C4-2B (cell line): ENCODE data around the gene NOTCH3.

Source experiments
- H3K27ac ChIP-seq: fragments of 450-650 bp; 2 replicates; pipeline ENCODE4 v1.5.1; 2017
- CTCF ChIP-seq: fragments of 450-650 bp; conservative IDR thresholded peaks from 2 replicates; pipeline ENCODE4 v1.5.1; 2017; ENCODE audit warnings: mild to moderate bottlenecking
- ZFX ChIP-seq: fragments of 450-650 bp; IDR thresholded peaks from 2 replicates; pipeline ENCODE4 v1.6.1; 2017

NOTCH3 gene

GRCh38 chr19:15109768-15110417 lies 90.9 kb downstream of the NOTCH3 start:
- H3K27ac ChIP-seq, result no peak overlapping the region
- TF ChIP-seq CTCF (no peak), ZFX (no peak)
